T-helper 17 cell (primary cell): ENCODE data around the gene SLA2. TPM values are rescaled to one million over a fixed set of nuclear protein-coding genes. Genes with fewer than 3 reads are reported as not detected.
"Not testable (repeated sequence)": the region's sequence is repeated elsewhere in the genome, so short reads cannot be mapped to it uniquely, and the experiment has no call there.

Experiments used
- ATAC-seq: fragments of 150-1000 bp; cut with Tn5 transposase; 2 replicates; pipeline ENCODE4 v1.10.0; 2021; ENCODE audit warnings: mild to moderate bottlenecking, moderate library complexity
- DNase-seq, 3 donors: peaks; one replicate each; pipeline versions ENCODE4 v3.0.0 to v3.0.0-alpha.2; 2020 to 2021
- H3K9me3 ChIP-seq: one replicate; pipeline ENCODE4 v1.7.0; 2013; ENCODE audit warnings: low read length, mild to moderate bottlenecking; ENCODE audit not compliant: control insufficient read depth, poor library complexity, severe bottlenecking
- H3K27ac Mint-ChIP-seq: one replicate; pipeline ENCODE4 v1.8.0; 2022; ENCODE audit warnings: mild to moderate bottlenecking, moderate library complexity, mixed read lengths
- H3K27me3 Mint-ChIP-seq: one replicate; pipeline ENCODE4 v1.8.0; 2022; ENCODE audit warnings: mixed read lengths
- H3K36me3 Mint-ChIP-seq: one replicate; pipeline ENCODE4 v1.8.0; 2022; ENCODE audit warnings: low read depth, mixed read lengths
- H3K4me1 Mint-ChIP-seq: one replicate; pipeline ENCODE4 v1.8.0; 2022; ENCODE audit warnings: mild to moderate bottlenecking, mixed read lengths
- H3K4me3 Mint-ChIP-seq: one replicate; pipeline ENCODE4 v1.8.0; 2022; ENCODE audit warnings: mild to moderate bottlenecking, moderate library complexity, mixed read lengths
- total RNA-seq, 4 donors: library from RNA in 2 of 4; stranded (reverse) in 2 of 4; gene quantifications; one replicate each; pipeline ENCODE4 v1.2.3 and lab custom pipeline; 2022 to 2026

SLA2 gene
- total RNA-seq (10 to 100 TPM; 31.4 to 46.8 TPM), total RNA-seq (lab: John Stamatoyannopoulos, UW) (44.7 to 55.3 reads per million in 2 donors)

DNA sequence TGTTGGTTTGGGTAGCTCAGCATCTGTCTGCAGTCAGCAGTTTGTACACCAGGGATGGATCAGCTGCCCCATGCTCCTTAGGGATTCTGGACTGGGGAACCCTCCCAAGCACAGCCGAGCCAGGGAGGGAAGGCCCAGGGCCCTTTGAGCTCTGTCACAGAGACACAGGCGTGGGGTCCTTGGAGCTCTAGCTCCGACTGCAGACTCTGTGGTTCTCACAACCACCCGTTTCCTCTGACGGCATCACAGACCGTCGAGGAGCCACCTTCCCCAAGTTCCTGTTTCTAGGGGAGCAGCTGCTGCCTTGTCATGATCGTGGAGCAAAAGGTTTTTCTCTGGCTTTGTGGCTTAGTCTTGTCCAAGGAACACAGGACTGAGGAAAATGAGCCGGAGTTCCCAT, at the start of gene SLA2:
Gene SLA2, minus strand, starts transcription at position 199 of the 400 bp plus-strand sequence. CDS start 4,861 bp downstream, outside the sequence.
- H3K4me1 Mint-ChIP-seq, result peaks cover 36% of the 10 kb centered on the region
- ATAC-seq, result peak; percentile 89

DNA sequence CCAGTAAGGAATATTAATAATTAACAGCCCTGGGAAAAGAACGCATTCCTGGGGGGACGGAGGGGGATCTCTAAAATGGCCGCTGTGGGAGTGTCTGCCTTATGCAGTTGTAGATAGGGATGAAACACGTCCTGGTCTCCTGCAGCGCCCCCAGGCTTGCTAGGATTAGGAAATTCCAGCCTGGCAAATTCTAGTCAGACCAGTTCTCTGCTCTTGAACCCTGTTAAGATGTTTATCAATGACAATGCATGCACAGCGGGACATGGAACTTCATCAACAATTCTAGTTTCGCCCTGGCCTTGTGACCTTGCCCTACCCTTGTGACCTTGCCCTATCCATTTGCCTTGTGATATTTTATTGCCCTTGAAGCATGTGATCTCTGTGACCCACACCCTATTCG, 49.5 kb upstream of the SLA2 start:
- not testable (repeated sequence) for H3K4me3 Mint-ChIP-seq, H3K27ac Mint-ChIP-seq, DNase-seq, H3K9me3 ChIP-seq, H3K36me3 Mint-ChIP-seq, ATAC-seq, H3K4me1 Mint-ChIP-seq, H3K27me3 Mint-ChIP-seq

More for the DNA sequence above, at the start of gene SLA2:
- Mint-ChIP-seq H3K4me3 (peak within 1 kb of the TSS; percentile 96), H3K27ac (peak within 1 kb of the TSS; percentile 98), H3K36me3 (no peaks in the 10 kb centered on the region), H3K27me3 (no peaks in the 10 kb centered on the region)
- DNase-seq, result peak; percentile 29 to 54 (median 43)
- H3K9me3 ChIP-seq, result no peaks in the 10 kb centered on the region

DNA sequence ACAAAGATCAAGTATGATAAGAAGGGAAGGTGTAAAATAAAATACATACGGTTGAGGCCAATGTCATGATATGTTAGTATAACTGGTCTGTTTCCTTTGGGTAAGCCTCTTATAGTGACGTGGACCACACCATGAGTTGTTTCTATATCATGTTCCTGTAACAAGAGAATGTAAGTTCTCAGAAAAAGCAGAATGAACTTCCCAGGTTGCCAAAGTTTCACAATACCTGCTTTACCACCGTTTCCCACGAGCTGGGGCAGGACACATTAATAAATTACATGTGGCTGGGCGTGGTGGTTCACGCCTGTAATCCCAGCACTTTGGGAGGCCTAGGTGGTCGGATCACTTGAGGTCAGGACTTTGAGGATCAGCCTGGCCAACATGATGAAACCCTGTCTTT, 42.6 kb upstream of the SLA2 start:
- Mint-ChIP-seq H3K36me3 (peaks cover 9% of the 10 kb centered on the region), H3K27me3 (no peaks in the 10 kb centered on the region), H3K4me3 (no peak overlapping the region), H3K27ac (peak overlapping the region; percentile 60), H3K4me1 (no peaks in the 10 kb centered on the region)
- ATAC-seq, result no peak
- no peaks in the 10 kb centered on the region for H3K9me3 ChIP-seq
- DNase-seq, result no peak

GRCh38 chr20:36687850-36688249, 41.9 kb upstream of the SLA2 start:
- Mint-ChIP-seq H3K27ac (no peak overlapping the region), H3K4me1 (no peaks in the 10 kb centered on the region), H3K36me3 (peaks cover 9% of the 10 kb centered on the region), H3K27me3 (no peaks in the 10 kb centered on the region), H3K4me3 (no peak overlapping the region)
- H3K9me3 ChIP-seq, result no peaks in the 10 kb centered on the region
- ATAC-seq (no peak), DNase-seq (no peak)

DNA sequence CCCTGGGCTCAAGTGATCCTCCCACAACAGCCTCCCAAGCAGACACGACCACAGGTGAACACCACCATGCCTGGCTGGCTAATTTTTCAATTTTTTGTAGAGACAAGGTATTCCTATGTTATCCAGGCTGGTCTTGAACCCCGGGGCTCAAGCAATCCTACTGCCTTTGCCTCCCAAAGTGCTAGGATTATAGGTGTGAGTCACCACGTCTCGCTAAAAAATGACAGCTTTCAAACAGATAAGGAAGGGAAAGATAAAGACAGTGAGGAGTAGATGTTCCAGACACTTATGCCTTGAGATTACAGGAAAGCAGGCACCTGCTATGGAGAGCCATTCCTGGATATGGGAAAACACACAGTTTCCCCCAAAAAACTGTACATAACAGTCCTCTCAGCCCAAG, 40.9 kb upstream of the SLA2 start:
- ATAC-seq (no peak), DNase-seq (no peak)
- Mint-ChIP-seq H3K27me3 (no peaks in the 10 kb centered on the region), H3K36me3 (peaks cover 9% of the 10 kb centered on the region), H3K4me1 (no peaks in the 10 kb centered on the region), H3K4me3 (no peak overlapping the region), H3K27ac (no peak overlapping the region)
- no peaks in the 10 kb centered on the region for H3K9me3 ChIP-seq

DNA sequence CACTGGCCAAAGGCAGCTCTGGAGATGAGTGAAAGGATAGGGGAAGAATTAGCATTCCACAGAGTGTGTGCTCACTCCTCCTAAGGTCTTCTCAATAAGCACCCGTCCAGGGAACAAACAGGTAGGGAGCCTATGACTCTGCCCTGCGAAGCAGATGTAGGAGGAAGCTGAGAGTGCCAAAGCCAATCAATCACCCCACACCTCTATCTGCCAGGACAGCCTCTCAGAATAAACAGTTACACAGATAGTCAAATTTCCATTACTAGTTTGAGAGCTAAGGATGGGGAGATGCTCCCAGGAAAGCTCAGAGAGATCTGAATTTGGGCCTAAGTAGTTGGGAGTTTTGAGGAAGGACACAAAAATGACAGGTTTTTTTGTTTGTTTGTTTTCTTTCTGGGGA, 40.5 kb upstream of the SLA2 start:
- ATAC-seq (no peak), DNase-seq (no peak)
- H3K36me3 Mint-ChIP-seq, result peaks cover 9% of the 10 kb centered on the region
- H3K9me3 ChIP-seq, result no peaks in the 10 kb centered on the region
- H3K27ac Mint-ChIP-seq, result no peak overlapping the region
- H3K4me3 Mint-ChIP-seq, result no peak overlapping the region
- no peaks in the 10 kb centered on the region for H3K27me3 Mint-ChIP-seq
- H3K4me1 Mint-ChIP-seq, result no peaks in the 10 kb centered on the region

DNA sequence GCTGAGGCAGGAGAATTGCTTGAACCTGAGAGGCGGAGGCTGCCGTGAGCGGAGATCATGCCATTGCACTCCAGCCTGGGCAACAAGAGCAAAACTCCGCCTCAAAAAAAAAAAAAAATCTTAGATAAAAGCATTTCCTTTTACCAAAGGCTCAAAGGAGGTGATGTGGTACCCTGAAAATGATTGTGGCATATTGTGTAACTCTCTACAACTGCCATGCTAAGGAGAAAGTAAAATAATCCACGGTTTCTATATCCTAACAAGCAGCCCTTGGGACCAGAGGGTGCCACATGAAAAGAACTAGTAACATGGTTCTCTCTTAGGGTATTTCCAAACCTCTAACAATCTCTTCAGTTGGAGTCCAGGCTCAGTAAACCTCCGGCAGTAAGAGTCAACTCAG, 38.8 kb upstream of the SLA2 start:
- peaks cover 9% of the 10 kb centered on the region for H3K36me3 Mint-ChIP-seq

GRCh38 chr20:36682311-36682710, 36.3 kb upstream of the SLA2 start:
- ATAC-seq (no peak), DNase-seq (no peak)
- peaks cover 9% of the 10 kb centered on the region for H3K36me3 Mint-ChIP-seq
- no peaks in the 10 kb centered on the region for H3K9me3 ChIP-seq
- no peak overlapping the region for H3K27ac Mint-ChIP-seq
- H3K27me3 Mint-ChIP-seq, result no peaks in the 10 kb centered on the region
- H3K4me3 Mint-ChIP-seq, result no peak overlapping the region
- H3K4me1 Mint-ChIP-seq, result no peaks in the 10 kb centered on the region

More for the DNA sequence above, 38.8 kb upstream of the SLA2 start:
- ATAC-seq (no peak), DNase-seq (no peak)
- H3K27ac Mint-ChIP-seq, result no peak overlapping the region
- no peaks in the 10 kb centered on the region for H3K4me1 Mint-ChIP-seq
- no peak overlapping the region for H3K4me3 Mint-ChIP-seq
- no peaks in the 10 kb centered on the region for H3K9me3 ChIP-seq
- H3K27me3 Mint-ChIP-seq, result no peaks in the 10 kb centered on the region

DNA sequence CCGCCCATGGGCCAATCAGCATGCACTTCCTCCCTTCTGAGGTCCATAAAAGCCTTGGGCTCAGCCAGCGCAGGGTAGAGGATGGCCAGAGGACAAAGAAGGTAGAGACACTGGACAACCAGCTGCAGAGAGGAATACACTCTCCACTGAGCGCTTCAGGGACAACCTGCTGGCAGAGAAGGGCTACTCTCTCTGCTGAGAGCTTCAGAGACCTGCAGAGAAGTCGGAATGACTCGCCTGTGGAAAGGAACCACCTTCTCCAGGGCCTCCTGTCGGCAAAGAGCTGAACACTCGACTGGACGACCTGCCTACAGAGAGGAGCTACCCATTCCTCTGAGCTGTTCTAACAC, 31.4 kb upstream of the SLA2 start:
- H3K4me1 Mint-ChIP-seq, result no peaks in the 10 kb centered on the region
- no peaks in the 10 kb centered on the region for H3K27me3 Mint-ChIP-seq
- no peaks in the 10 kb centered on the region for H3K36me3 Mint-ChIP-seq
- H3K4me3 Mint-ChIP-seq, result no peak overlapping the region
- H3K9me3 ChIP-seq, result no peaks in the 10 kb centered on the region
- DNase-seq (no peak), ATAC-seq (no peak)
- H3K27ac Mint-ChIP-seq, result no peak overlapping the region

- Mint-ChIP-seq H3K4me1 (no peaks in the 10 kb centered on the region), H3K4me3 (no peak overlapping the region), H3K36me3 (no peaks in the 10 kb centered on the region), H3K27me3 (no peaks in the 10 kb centered on the region), H3K27ac (no peak overlapping the region)
- ATAC-seq, result no peak
- H3K9me3 ChIP-seq, result no peaks in the 10 kb centered on the region
- DNase-seq, result no peak
Measured at GRCh38 chr20:36676701-36677421, 30.9 kb upstream of the SLA2 start.

GRCh38 chr20:36675545-36675944, 29.5 kb upstream of the SLA2 start:
- not testable (repeated sequence) for H3K9me3 ChIP-seq, H3K4me1 Mint-ChIP-seq, H3K27ac Mint-ChIP-seq, ATAC-seq, H3K27me3 Mint-ChIP-seq, H3K36me3 Mint-ChIP-seq, DNase-seq, H3K4me3 Mint-ChIP-seq

DNA sequence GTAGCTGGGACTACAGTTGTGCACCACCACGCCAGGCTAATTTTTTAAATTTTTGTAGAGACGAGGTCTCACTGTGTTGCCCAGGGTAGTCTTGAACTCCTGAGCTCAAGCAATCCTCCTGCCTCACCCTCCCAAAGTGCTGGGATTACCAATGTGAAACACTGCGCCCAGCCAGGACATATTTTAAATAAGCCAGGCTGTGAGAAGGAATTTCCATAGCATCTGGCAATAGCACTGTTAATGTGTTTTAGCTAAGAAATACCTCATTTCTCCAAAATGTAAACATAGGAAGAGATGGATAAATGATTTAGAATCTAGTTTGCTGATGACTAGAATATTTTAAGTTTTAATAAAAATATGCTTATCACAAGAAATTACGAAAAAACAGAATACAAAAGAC, 27.0 kb upstream of the SLA2 start:
- H3K27me3 Mint-ChIP-seq, result no peaks in the 10 kb centered on the region
- ATAC-seq (no peak), DNase-seq (no peak)
- H3K4me1 Mint-ChIP-seq, result peaks cover 3% of the 10 kb centered on the region
- no peak overlapping the region for H3K27ac Mint-ChIP-seq
- no peaks in the 10 kb centered on the region for H3K9me3 ChIP-seq
- H3K4me3 Mint-ChIP-seq, result no peak overlapping the region
- peaks cover 3% of the 10 kb centered on the region for H3K36me3 Mint-ChIP-seq

DNA sequence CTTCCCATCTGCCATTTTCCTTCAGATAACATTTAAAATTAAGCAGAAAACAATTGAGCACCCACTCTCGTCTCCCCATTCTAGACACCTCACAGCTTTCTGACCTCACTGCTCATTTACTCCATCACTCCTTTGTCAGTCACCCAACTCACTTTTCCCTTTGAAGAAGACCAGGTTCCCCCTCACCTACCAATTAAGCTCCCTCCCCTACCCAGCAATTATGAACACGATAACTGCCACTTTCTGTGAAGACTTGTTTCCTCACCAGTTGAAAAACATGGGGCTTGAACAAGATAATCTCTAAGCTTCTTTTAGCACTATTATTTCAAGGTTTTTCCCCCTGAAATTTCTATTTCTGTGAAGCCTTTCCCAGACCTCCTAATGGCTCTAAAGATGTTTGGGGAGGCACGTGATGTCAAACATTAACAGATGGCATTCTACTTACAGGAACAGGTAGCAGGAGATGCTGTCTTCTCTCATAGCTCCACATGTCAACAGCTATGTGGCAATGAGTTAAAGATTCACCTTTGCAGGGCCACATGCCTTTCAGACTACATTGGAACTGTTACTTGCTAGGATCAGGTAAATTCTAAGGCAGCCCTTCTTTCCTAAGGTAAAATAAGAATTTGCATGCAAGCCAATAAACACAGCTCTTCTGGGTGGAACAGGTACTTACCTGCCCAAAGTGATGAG, 24.8 kb upstream of the SLA2 start:
- no peaks in the 10 kb centered on the region for H3K9me3 ChIP-seq
- H3K27me3 Mint-ChIP-seq, result no peaks in the 10 kb centered on the region
- ATAC-seq (no peak), DNase-seq (no peak)
- peaks cover 3% of the 10 kb centered on the region for H3K36me3 Mint-ChIP-seq
- no peak overlapping the region for H3K4me3 Mint-ChIP-seq
- H3K4me1 Mint-ChIP-seq, result peaks cover 3% of the 10 kb centered on the region
- peak overlapping the region; percentile 11 for H3K27ac Mint-ChIP-seq
